Measurements from ENCODE around the gene TMEM203.

The TMEM203 gene

GRCh38 chr9:137226338-137227053 is 21.0 kb upstream of the TMEM203 start:
- Histone ChIP-seq H3K36me3 (ENCODE audit: insufficient read depth, low read length) (no peaks in the 10 kb centered on the region), H3K4me1 (ENCODE audit: insufficient read depth, low read length) (no peaks in the 10 kb centered on the region; the same call in 1 of the 2 replicates), H3K27me3 (ENCODE audit: insufficient read depth, low read length) (peaks cover 10% of the 10 kb centered on the region), H3K27ac (ENCODE audit: low read depth, low read length) (no peak overlapping the region), H3K9me3 (ENCODE audit: insufficient read depth, low read depth, low read length) (no peaks in the 10 kb centered on the region), H3K9ac (ENCODE audit: low read depth, low read length) (no peak overlapping the region), H3K4me3 (ENCODE audit: low read length) (no peak overlapping the region)
- WGBS: 90% methylated on average over 18 of the region's 18 CpGs

- no peak overlapping the region for H3K9ac ChIP-seq (ENCODE audit: low read depth, low read length)
- H3K4me3 ChIP-seq (ENCODE audit: low read length): no peak overlapping the region
- 88% methylated on average over 21 of the region's 21 CpGs for WGBS
- H3K27ac ChIP-seq (ENCODE audit: low read depth, low read length): no peak overlapping the region
- peaks cover 10% of the 10 kb centered on the region for H3K27me3 ChIP-seq (ENCODE audit: insufficient read depth, low read length)
- no peaks in the 10 kb centered on the region for H3K9me3 ChIP-seq (ENCODE audit: insufficient read depth, low read depth, low read length)
- no peaks in the 10 kb centered on the region; the same call in 1 of the 2 replicates for H3K4me1 ChIP-seq (ENCODE audit: insufficient read depth, low read length)
- H3K36me3 ChIP-seq (ENCODE audit: insufficient read depth, low read length): no peaks in the 10 kb centered on the region
Observed at GRCh38 chr9:137225699-137226331, 20.4 kb upstream of the TMEM203 start.

GRCh38 chr9:137224830-137225694 is 19.6 kb upstream of the TMEM203 start, which contains the start of gene CYSRT1:
TSS of gene CYSRT1 (plus strand) at chr9:137225174. CDS start at chr9:137225622, 448 bp downstream.
- Histone ChIP-seq H3K4me1 (ENCODE audit: insufficient read depth, low read length) (no peaks in the 10 kb centered on the region; the same call in 1 of the 2 replicates), H3K9me3 (ENCODE audit: insufficient read depth, low read depth, low read length) (no peaks in the 10 kb centered on the region), H3K36me3 (ENCODE audit: insufficient read depth, low read length) (no peaks in the 10 kb centered on the region), H3K27ac (ENCODE audit: low read depth, low read length) (no peak within 1 kb of the TSS), H3K27me3 (ENCODE audit: insufficient read depth, low read length) (peaks cover 10% of the 10 kb centered on the region), H3K4me3 (ENCODE audit: low read length) (peak within 1 kb of the TSS; percentile 83), H3K9ac (ENCODE audit: low read depth, low read length) (peak within 1 kb of the TSS; percentile 84)
- WGBS: 80% methylated on average over 23 of the region's 23 CpGs

- 2% methylated on average over 63 of the region's 63 CpGs for WGBS
- Histone ChIP-seq H3K27ac (ENCODE audit: low read depth, low read length) (peak overlapping the region; percentile 83), H3K9me3 (ENCODE audit: insufficient read depth, low read depth, low read length) (no peaks in the 10 kb centered on the region), H3K4me1 (ENCODE audit: insufficient read depth, low read length) (no peaks in the 10 kb centered on the region; the same call in 1 of the 2 replicates), H3K27me3 (ENCODE audit: insufficient read depth, low read length) (peaks cover 10% of the 10 kb centered on the region), H3K36me3 (ENCODE audit: insufficient read depth, low read length) (no peaks in the 10 kb centered on the region), H3K9ac (ENCODE audit: low read depth, low read length) (peak overlapping the region; percentile 84), H3K4me3 (ENCODE audit: low read length) (peak overlapping the region; percentile 83)
Observed at GRCh38 chr9:137223078-137223970, 17.9 kb upstream of the TMEM203 start.

- H3K4me1 ChIP-seq (ENCODE audit: insufficient read depth, low read length): no peaks in the 10 kb centered on the region; the same call in 1 of the 2 replicates
- no peaks in the 10 kb centered on the region for H3K36me3 ChIP-seq (ENCODE audit: insufficient read depth, low read length)
- no peak within 1 kb of the TSS for H3K27ac ChIP-seq (ENCODE audit: low read depth, low read length)
- H3K9ac ChIP-seq (ENCODE audit: low read depth, low read length): peak within 1 kb of the TSS; percentile 47; the same call in 1 of the 2 replicates
- H3K4me3 ChIP-seq (ENCODE audit: low read length): peak within 1 kb of the TSS; percentile 83
- peaks cover 10% of the 10 kb centered on the region for H3K27me3 ChIP-seq (ENCODE audit: insufficient read depth, low read length)
- no peaks in the 10 kb centered on the region for H3K9me3 ChIP-seq (ENCODE audit: insufficient read depth, low read depth, low read length)
- WGBS: 4% methylated on average over 88 of the region's 88 CpGs
Observed at GRCh38 chr9:137222190-137223077, 17.0 kb upstream of the TMEM203 start, which contains the start of gene RNF208. TSS of gene RNF208 (minus strand) at chr9:137222240. CDS start at chr9:137221212, 1,028 bp downstream.

- Histone ChIP-seq H3K4me3 (ENCODE audit: low read length) (peak overlapping the region; percentile 83), H3K4me1 (ENCODE audit: insufficient read depth, low read length) (no peaks in the 10 kb centered on the region; the same call in 1 of the 2 replicates), H3K36me3 (ENCODE audit: insufficient read depth, low read length) (no peaks in the 10 kb centered on the region), H3K9me3 (ENCODE audit: insufficient read depth, low read depth, low read length) (no peaks in the 10 kb centered on the region), H3K27ac (ENCODE audit: low read depth, low read length) (no peak overlapping the region), H3K27me3 (ENCODE audit: insufficient read depth, low read length) (peaks cover 10% of the 10 kb centered on the region), H3K9ac (ENCODE audit: low read depth, low read length) (0 out of 2 replicates have a peak overlapping the region, but pooled peaks have one; percentile 5)
- 4% methylated on average over 61 of the region's 61 CpGs for WGBS
Observed at GRCh38 chr9:137221506-137222111, 16.2 kb upstream of the TMEM203 start.

GRCh38 chr9:137221095-137221505 is 15.7 kb upstream of the TMEM203 start:
- H3K27ac ChIP-seq (ENCODE audit: low read depth, low read length): no peak overlapping the region
- no peaks in the 10 kb centered on the region; the same call in 1 of the 2 replicates for H3K4me1 ChIP-seq (ENCODE audit: insufficient read depth, low read length)
- H3K27me3 ChIP-seq (ENCODE audit: insufficient read depth, low read length): peaks cover 10% of the 10 kb centered on the region
- H3K4me3 ChIP-seq (ENCODE audit: low read length): peak overlapping the region; percentile 83
- H3K36me3 ChIP-seq (ENCODE audit: insufficient read depth, low read length): 0 out of 2 replicates have a peak, but pooled peaks cover 3% of the 10 kb centered on the region
- no peak overlapping the region for H3K9ac ChIP-seq (ENCODE audit: low read depth, low read length)
- WGBS: 80% methylated on average over 13 of the region's 14 CpGs
- H3K9me3 ChIP-seq (ENCODE audit: insufficient read depth, low read depth, low read length): no peaks in the 10 kb centered on the region

GRCh38 chr9:137220317-137221094 is 15.1 kb upstream of the TMEM203 start:
- no peaks in the 10 kb centered on the region for H3K9me3 ChIP-seq (ENCODE audit: insufficient read depth, low read depth, low read length)
- no peak overlapping the region for H3K9ac ChIP-seq (ENCODE audit: low read depth, low read length)
- H3K4me1 ChIP-seq (ENCODE audit: insufficient read depth, low read length): no peaks in the 10 kb centered on the region; the same call in 1 of the 2 replicates
- H3K27me3 ChIP-seq (ENCODE audit: insufficient read depth, low read length): peaks cover 10% of the 10 kb centered on the region
- no peak overlapping the region for H3K27ac ChIP-seq (ENCODE audit: low read depth, low read length)
- peaks cover 9% of the 10 kb centered on the region for H3K36me3 ChIP-seq (ENCODE audit: insufficient read depth, low read length)
- 91% methylated on average over 52 of the region's 52 CpGs for WGBS
- H3K4me3 ChIP-seq (ENCODE audit: low read length): no peak overlapping the region

Measured in HUES64 (cell line).